Vagina (tissue), 2 donors: Measurements from ENCODE around the gene ADAMTS2. TPM values are rescaled to one million over a fixed set of nuclear protein-coding genes. Genes with fewer than 3 reads are reported as not detected.

Experiments
- DNase-seq, 2 donors: peaks; one replicate each; pipeline ENCODE4 v3.0.0-alpha.2; 2017; ENCODE audit errors: extremely low spot score in 2 of 2
- H3K27ac ChIP-seq: fragments of 200-600 bp; sonication (generic); one replicate; pipeline ENCODE4 v1.5.1; 2019
- H3K27me3 ChIP-seq: fragments of 200-600 bp; sonication (generic); one replicate; pipeline ENCODE4 v1.5.1; 2019
- H3K36me3 ChIP-seq, 2 donors: fragments of 200-600 bp; sonication (generic); one replicate each; pipeline ENCODE4 v1.5.1; 2017 to 2019
- H3K4me1 ChIP-seq: fragments of 200-600 bp; sonication (generic); one replicate; pipeline ENCODE4 v1.5.1; 2019
- H3K4me3 ChIP-seq, 2 donors: fragments of 200-600 bp; sonication (generic); 1 replicate in 1 of 2; 2 replicates in 1 of 2; pipeline ENCODE4 v1.5.1; 2016 to 2019
- H3K9me3 ChIP-seq: fragments of 200-600 bp; sonication (generic); one replicate; pipeline ENCODE4 v1.5.1; 2019
- POLR2A ChIP-seq, 2 donors: fragments of 450-650 bp; IDR thresholded peaks; one replicate each; pipeline ENCODE4 v1.6.1; 2017; ENCODE audit warnings: antibody characterized with exemption in 2 of 2, mild to moderate bottlenecking in 2 of 2, moderate library complexity in 2 of 2
- POLR2AphosphoS5 ChIP-seq, 2 donors: sonication (generic); formaldehyde crosslinking; IDR thresholded peaks; one replicate each; pipeline ENCODE4 v1.9.0; 2017; ENCODE audit warnings: antibody characterized with exemption in 2 of 2, mild to moderate bottlenecking in 2 of 2, low read depth in 1 of 2; ENCODE audit not compliant: insufficient read depth in 1 of 2
- intact Hi-C: fragments of 100-400 bp; cut with DNase I; formaldehyde crosslinking; loops from one replicate; pipeline ENCODE4 v1.15.1; 2023
- total RNA-seq: library from RNA; depleted of rRNA; stranded (reverse); fragments of >200 nt; gene quantifications from one replicate; pipeline ENCODE4 v1.2.3, GENCODE V29; 2016
- TF ChIP-seq, protein P1 (sequence below), 3 experiments: fragments of 450-650 bp in 2 of 3; fragments of 200-600 bp in 1 of 3; sonication (generic) in 1 of 3; IDR thresholded peaks; one replicate each; pipeline ENCODE4 v1.5.1; 2017 to 2019; ENCODE audit warnings: antibody characterized with exemption in 3 of 3, mild to moderate bottlenecking in 2 of 3, moderate library complexity in 2 of 3

The ADAMTS2 gene
- total RNA-seq, 1 donor from 2014 or later, result 17.4 TPM

DNA sequence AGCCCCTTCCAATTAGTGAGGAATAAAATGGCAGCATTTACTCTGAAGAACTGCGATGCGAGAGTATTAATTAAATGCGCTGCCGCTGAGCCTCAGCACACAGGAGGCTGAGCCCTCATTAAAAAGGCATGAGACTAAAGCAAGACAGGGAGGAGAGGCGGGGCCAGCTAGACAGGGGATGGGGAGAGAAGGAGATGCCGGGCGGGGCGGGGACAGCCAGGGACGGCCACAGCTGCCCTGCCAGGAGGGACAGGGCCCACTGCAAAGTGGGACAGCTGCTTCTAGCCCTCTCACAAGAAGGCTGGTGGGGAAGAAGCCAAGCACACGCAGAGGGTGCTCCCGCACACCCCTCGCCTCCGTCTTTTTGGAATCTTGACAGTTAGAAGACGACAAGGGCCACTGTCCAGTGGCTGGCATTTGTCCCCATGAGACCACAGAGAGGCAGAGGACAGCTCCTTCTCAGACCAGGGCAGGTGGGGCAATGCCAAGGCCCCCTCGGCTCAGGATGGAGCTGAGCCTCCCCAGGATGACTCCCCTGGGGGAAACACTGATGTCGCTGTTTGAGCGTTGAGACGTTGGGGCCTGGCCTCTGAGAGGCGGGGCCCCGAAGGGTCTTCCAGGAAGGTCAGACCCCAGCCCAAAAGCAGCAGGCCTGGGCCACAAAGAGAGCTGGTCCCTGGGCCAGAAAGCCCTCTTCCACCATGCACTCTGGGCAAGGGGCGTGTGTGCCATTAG, 26.9 kb downstream of the ADAMTS2 start:
- intact Hi-C loops, result no loop called here
- no peaks in the 10 kb centered on the region for H3K36me3 ChIP-seq
- H3K4me3 ChIP-seq, result no peak overlapping the region
- H3K4me1 ChIP-seq, result peaks cover 49% of the 10 kb centered on the region
- no peak for DNase-seq
- no peaks in the 10 kb centered on the region for H3K9me3 ChIP-seq
- H3K27me3 ChIP-seq, result no peaks in the 10 kb centered on the region
- TF ChIP-seq POLR2A (IDR thresholded peaks at IDR 0.05), result no peak
- no peak for TF ChIP-seq POLR2AphosphoS5 (IDR thresholded peaks at IDR 0.05; ENCODE audit: insufficient read depth in 1 of 2, low read depth in 1 of 2)
- TF ChIP-seq, protein P1, sequence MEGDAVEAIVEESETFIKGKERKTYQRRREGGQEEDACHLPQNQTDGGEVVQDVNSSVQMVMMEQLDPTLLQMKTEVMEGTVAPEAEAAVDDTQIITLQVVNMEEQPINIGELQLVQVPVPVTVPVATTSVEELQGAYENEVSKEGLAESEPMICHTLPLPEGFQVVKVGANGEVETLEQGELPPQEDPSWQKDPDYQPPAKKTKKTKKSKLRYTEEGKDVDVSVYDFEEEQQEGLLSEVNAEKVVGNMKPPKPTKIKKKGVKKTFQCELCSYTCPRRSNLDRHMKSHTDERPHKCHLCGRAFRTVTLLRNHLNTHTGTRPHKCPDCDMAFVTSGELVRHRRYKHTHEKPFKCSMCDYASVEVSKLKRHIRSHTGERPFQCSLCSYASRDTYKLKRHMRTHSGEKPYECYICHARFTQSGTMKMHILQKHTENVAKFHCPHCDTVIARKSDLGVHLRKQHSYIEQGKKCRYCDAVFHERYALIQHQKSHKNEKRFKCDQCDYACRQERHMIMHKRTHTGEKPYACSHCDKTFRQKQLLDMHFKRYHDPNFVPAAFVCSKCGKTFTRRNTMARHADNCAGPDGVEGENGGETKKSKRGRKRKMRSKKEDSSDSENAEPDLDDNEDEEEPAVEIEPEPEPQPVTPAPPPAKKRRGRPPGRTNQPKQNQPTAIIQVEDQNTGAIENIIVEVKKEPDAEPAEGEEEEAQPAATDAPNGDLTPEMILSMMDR (IDR thresholded peaks at IDR 0.05), result no peak
- peak overlapping the region; percentile 18 for H3K27ac ChIP-seq

DNA sequence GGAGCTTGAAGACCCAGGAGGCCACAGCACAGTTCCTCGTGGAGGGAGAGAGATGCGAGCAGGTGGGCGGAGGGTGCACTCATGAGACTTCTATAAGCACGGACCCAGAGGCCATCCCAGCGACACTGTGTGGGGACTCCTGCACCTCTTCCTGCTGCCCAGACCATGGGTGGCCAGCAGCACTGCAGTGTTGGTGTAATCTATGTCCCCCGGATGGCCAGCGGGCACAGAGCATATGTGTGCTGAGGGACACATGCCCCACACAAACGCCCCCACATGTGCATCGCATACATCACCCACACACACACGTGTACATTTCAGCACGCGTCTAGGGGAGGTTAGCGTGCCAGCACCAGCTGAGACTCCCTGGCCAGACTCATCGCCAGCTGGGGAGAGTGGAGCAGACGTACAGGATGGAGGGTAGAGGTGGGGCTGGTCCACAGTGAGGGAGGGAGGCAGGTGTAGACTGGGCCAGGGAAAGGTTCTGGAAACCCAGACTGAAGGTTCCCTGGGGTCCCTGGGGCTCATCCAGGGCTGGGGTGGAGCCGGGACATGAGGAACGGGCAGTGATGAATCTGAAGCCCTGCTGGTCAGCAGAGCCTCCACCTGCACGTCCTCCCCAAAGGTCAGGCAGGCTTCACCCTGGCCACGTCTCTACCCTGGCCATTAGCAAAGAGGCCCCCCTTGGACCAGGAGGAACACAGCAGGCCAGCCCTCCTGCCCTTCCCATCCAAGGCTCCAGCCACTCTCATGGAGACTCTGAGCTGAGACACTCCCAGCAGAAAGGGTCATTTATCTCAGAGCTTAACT, 27.6 kb downstream of the ADAMTS2 start:
- H3K36me3 ChIP-seq, result no peaks in the 10 kb centered on the region
- peak overlapping the region; percentile 18 for H3K27ac ChIP-seq
- TF ChIP-seq POLR2AphosphoS5 (IDR thresholded peaks at IDR 0.05; ENCODE audit: insufficient read depth in 1 of 2, low read depth in 1 of 2) (no peak), POLR2A (IDR thresholded peaks at IDR 0.05) (no peak)
- TF ChIP-seq, protein P1 (IDR thresholded peaks at IDR 0.05), result no peak
- peaks cover 49% of the 10 kb centered on the region for H3K4me1 ChIP-seq
- no peaks in the 10 kb centered on the region for H3K9me3 ChIP-seq
- DNase-seq, result no peak
- H3K27me3 ChIP-seq, result no peaks in the 10 kb centered on the region
- H3K4me3 ChIP-seq, result no peak overlapping the region
- intact Hi-C loops, result no loop called here

DNA sequence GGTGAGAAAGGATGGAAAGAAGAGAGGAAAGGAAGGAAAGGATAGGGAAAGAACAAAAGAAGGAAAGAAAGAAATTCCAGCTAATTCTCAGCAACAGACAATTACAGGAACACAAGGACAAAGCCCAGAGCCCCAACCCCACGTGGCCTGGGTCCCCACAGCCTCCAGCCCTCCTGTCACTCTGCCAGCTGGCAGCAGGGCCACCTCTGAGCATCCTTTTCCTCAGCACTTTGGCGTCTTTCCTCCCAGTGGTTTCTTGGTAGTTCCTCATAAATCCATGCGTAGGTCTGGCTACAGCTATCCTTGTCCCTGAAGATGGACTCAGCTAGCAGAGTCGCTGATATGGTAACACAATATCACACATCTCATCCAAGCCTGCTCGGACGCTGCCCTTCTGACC, 28.3 kb downstream of the ADAMTS2 start:
- intact Hi-C loops, result no loop called here

DNA sequence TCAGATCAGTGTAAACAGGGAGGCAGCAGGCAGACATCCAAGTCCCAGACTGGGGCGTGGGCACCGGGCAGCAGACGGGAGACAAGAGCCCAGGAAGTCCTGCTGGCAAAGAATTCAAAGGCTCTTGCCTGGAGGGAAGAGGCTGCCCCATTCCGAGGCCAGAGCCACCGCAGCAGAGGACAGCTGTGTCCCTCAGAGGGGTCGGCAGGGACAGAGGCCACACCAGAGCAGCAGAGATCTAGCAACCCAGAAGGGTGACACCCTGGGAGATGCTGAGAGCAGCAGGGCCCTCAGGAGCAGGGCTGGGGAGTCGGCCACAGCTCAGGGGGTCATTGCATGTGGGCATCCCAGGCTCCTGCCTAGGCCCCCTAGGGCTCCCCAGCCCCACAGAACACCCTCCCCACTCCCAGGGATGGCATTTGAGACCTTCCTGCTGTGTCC, 29.1 kb downstream of the ADAMTS2 start:
- Histone ChIP-seq H3K4me1 (peaks cover 49% of the 10 kb centered on the region), H3K27ac (peak overlapping the region; percentile 91), H3K27me3 (no peaks in the 10 kb centered on the region), H3K4me3 (no peak overlapping the region), H3K36me3 (no peaks in the 10 kb centered on the region), H3K9me3 (no peaks in the 10 kb centered on the region)
- DNase-seq, result no peak
- intact Hi-C loops, result no loop called here
- TF ChIP-seq POLR2AphosphoS5 (IDR thresholded peaks at IDR 0.05; ENCODE audit: insufficient read depth in 1 of 2, low read depth in 1 of 2), result no peak
- TF ChIP-seq, protein P1 (IDR thresholded peaks at IDR 0.05), result no peak
- TF ChIP-seq POLR2A (IDR thresholded peaks at IDR 0.05), result no peak

More for the DNA sequence above, 28.3 kb downstream of the ADAMTS2 start:
- no peak overlapping the region for H3K4me3 ChIP-seq
- no peaks in the 10 kb centered on the region for H3K36me3 ChIP-seq
- peak overlapping the region; percentile 18 for H3K27ac ChIP-seq
- H3K4me1 ChIP-seq, result peaks cover 49% of the 10 kb centered on the region
- no peaks in the 10 kb centered on the region for H3K27me3 ChIP-seq
- DNase-seq, result no peak
- TF ChIP-seq POLR2A (IDR thresholded peaks at IDR 0.05), result no peak
- TF ChIP-seq, protein P1 (IDR thresholded peaks at IDR 0.05), result no peak
- TF ChIP-seq POLR2AphosphoS5 (IDR thresholded peaks at IDR 0.05; ENCODE audit: insufficient read depth in 1 of 2, low read depth in 1 of 2), result no peak
- no peaks in the 10 kb centered on the region for H3K9me3 ChIP-seq
